Panc1 (cell line): ENCODE measurements around the gene PGLYRP2.

Experiments used
- POLR2AphosphoS5 ChIP-seq: IDR thresholded peaks from 2 replicates; pipeline ENCODE4 v1.6.1; 2012; ENCODE audit warnings: mild to moderate bottlenecking, low read depth, low read length, moderate library complexity
- TCF7L2 ChIP-seq: IDR thresholded peaks from 2 replicates; pipeline ENCODE4 v1.6.1; 2011; ENCODE audit warnings: mild to moderate bottlenecking, low read depth, low read length, inconsistent platforms
- TF ChIP-seq, protein P1 (sequence below): fragments of 450-650 bp; IDR thresholded peaks from 2 replicates; pipeline ENCODE4 v1.5.1; 2017; ENCODE audit warnings: mild to moderate bottlenecking
- TF ChIP-seq, protein P2 (sequence below), 2 experiments: IDR thresholded peaks; 2 replicates each; pipeline ENCODE4 v1.6.1; 2011 to 2012; ENCODE audit warnings: low read depth in 2 of 2, control low read depth in 1 of 2, low read length in 1 of 2, mild to moderate bottlenecking in 1 of 2, moderate library complexity in 1 of 2; ENCODE audit not compliant: insufficient read depth in 1 of 2

GRCh38 chr19:15519433-15519976 is 40.2 kb upstream of the PGLYRP2 start:
- TF ChIP-seq POLR2AphosphoS5: no peak
- TF ChIP-seq, protein P1, sequence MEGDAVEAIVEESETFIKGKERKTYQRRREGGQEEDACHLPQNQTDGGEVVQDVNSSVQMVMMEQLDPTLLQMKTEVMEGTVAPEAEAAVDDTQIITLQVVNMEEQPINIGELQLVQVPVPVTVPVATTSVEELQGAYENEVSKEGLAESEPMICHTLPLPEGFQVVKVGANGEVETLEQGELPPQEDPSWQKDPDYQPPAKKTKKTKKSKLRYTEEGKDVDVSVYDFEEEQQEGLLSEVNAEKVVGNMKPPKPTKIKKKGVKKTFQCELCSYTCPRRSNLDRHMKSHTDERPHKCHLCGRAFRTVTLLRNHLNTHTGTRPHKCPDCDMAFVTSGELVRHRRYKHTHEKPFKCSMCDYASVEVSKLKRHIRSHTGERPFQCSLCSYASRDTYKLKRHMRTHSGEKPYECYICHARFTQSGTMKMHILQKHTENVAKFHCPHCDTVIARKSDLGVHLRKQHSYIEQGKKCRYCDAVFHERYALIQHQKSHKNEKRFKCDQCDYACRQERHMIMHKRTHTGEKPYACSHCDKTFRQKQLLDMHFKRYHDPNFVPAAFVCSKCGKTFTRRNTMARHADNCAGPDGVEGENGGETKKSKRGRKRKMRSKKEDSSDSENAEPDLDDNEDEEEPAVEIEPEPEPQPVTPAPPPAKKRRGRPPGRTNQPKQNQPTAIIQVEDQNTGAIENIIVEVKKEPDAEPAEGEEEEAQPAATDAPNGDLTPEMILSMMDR: no peak
- no peak for TF ChIP-seq TCF7L2
- TF ChIP-seq, protein P2, sequence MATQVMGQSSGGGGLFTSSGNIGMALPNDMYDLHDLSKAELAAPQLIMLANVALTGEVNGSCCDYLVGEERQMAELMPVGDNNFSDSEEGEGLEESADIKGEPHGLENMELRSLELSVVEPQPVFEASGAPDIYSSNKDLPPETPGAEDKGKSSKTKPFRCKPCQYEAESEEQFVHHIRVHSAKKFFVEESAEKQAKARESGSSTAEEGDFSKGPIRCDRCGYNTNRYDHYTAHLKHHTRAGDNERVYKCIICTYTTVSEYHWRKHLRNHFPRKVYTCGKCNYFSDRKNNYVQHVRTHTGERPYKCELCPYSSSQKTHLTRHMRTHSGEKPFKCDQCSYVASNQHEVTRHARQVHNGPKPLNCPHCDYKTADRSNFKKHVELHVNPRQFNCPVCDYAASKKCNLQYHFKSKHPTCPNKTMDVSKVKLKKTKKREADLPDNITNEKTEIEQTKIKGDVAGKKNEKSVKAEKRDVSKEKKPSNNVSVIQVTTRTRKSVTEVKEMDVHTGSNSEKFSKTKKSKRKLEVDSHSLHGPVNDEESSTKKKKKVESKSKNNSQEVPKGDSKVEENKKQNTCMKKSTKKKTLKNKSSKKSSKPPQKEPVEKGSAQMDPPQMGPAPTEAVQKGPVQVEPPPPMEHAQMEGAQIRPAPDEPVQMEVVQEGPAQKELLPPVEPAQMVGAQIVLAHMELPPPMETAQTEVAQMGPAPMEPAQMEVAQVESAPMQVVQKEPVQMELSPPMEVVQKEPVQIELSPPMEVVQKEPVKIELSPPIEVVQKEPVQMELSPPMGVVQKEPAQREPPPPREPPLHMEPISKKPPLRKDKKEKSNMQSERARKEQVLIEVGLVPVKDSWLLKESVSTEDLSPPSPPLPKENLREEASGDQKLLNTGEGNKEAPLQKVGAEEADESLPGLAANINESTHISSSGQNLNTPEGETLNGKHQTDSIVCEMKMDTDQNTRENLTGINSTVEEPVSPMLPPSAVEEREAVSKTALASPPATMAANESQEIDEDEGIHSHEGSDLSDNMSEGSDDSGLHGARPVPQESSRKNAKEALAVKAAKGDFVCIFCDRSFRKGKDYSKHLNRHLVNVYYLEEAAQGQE (IDR thresholded peaks at IDR 0.05; ENCODE audit: insufficient read depth in 1 of 2, low read depth in 2 of 2, low read length in 1 of 2): no peak
